ENCODE data around the gene ADCK2. TPM values are rescaled to one million over a fixed set of nuclear protein-coding genes. Genes with fewer than 3 reads are reported as not detected.
"Not testable (repeated sequence)": the region's sequence is repeated elsewhere in the genome, so short reads cannot be mapped to it uniquely, and the experiment has no call there.

ADCK2 gene
- polyA plus RNA-seq, 1 donor (not counting 4 experiments of a cell fraction or from before 2014, with no cell fraction given): 9.5 TPM

GRCh38 chr7:140659856-140660255, 12.9 kb upstream of the ADCK2 start:
- Histone ChIP-seq H3K9me3 (ENCODE audit: control insufficient read depth, low read depth, low read length) (no peaks in the 10 kb centered on the region), H3K4me1 (ENCODE audit: control insufficient read depth, extremely low read depth, insufficient read depth, low read length) (peaks cover 12% of the 10 kb centered on the region), H3K9ac (ENCODE audit: control insufficient read depth, extremely low read depth, insufficient read depth, low read length) (no peak overlapping the region), H3K9me1 (ENCODE audit: control insufficient read depth, extremely low read depth, insufficient read depth, low read length) (no peaks in the 10 kb centered on the region), H3K27me3 (ENCODE audit: control insufficient read depth, extremely low read depth, insufficient read depth, low read length) (no peaks in the 10 kb centered on the region), H3K4me2 (ENCODE audit: control insufficient read depth, extremely low read depth, insufficient read depth, low read depth, low read length) (no peak overlapping the region), H3K4me3 (ENCODE audit: control insufficient read depth in 2 of 3, extremely low read depth in 1 of 3, insufficient read depth in 2 of 3, low read depth in 1 of 3, low read length in 3 of 3) (no peak overlapping the region), H4K20me1 (ENCODE audit: control insufficient read depth, extremely low read depth, insufficient read depth, low read length) (no peaks in the 10 kb centered on the region), H3K79me2 (ENCODE audit: control insufficient read depth, insufficient read depth, low read length) (no peaks in the 10 kb centered on the region), H3K36me3 (ENCODE audit: control insufficient read depth in 2 of 2, extremely low read depth in 1 of 2, insufficient read depth in 2 of 2, low read length in 2 of 2) (no peaks in the 10 kb centered on the region), H2AFZ (ENCODE audit: control insufficient read depth, low read length) (no peak overlapping the region), H3K27ac (ENCODE audit: control insufficient read depth, insufficient read depth, low read length) (no peak overlapping the region)
- DNase-seq (ENCODE audit: low read depth, low spot score) (no peak), FAIRE-seq (no peak)
- TF ChIP-seq EZH2 (IDR thresholded peaks at IDR 0.05; ENCODE audit: low read length) (no peak), CTCF (optimal IDR thresholded peaks at IDR 0.05 in 1 of 3, IDR thresholded peaks at IDR 0.05 in 1 of 3, conservative IDR thresholded peaks at IDR 0.05 in 1 of 3; ENCODE audit: extremely low read depth in 1 of 3, insufficient read depth in 2 of 3, low read length in 3 of 3) (no peak)
- dilution Hi-C loops (cut with MboI; ENCODE audit: extremely low pct_ligation_motif_present, low sequenced_read_pairs): no loop called here

DNA sequence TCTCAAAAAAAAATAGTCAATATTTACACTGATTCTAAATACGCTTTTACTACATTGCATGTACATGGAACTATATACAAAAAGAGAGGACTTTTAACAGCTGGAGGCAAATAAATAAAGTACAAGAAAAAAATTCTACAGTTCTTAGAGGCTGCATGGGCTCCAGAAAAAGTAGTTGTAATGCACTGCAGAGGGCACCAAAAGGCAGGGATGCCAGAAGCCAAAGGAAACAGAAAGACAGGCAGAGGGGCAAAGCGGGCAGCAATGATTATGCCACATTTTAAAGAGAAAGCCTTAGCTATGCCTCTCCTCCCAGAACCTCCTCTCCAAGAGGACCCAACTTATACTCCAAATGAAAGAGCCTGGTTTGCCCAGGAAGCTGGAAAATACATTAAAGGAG, 11.6 kb upstream of the ADCK2 start:
- Histone ChIP-seq H3K36me3 (ENCODE audit: control insufficient read depth in 2 of 2, extremely low read depth in 1 of 2, insufficient read depth in 2 of 2, low read length in 2 of 2) (no peaks in the 10 kb centered on the region), H3K27me3 (ENCODE audit: control insufficient read depth, extremely low read depth, insufficient read depth, low read length) (no peaks in the 10 kb centered on the region), H3K4me3 (ENCODE audit: control insufficient read depth in 2 of 3, extremely low read depth in 1 of 3, insufficient read depth in 2 of 3, low read depth in 1 of 3, low read length in 3 of 3) (no peak overlapping the region), H3K4me2 (ENCODE audit: control insufficient read depth, extremely low read depth, insufficient read depth, low read depth, low read length) (no peak overlapping the region), H3K4me1 (ENCODE audit: control insufficient read depth, extremely low read depth, insufficient read depth, low read length) (peaks cover 10% of the 10 kb centered on the region), H3K9ac (ENCODE audit: control insufficient read depth, extremely low read depth, insufficient read depth, low read length) (no peak overlapping the region), H3K27ac (ENCODE audit: control insufficient read depth, insufficient read depth, low read length) (no peak overlapping the region), H3K9me1 (ENCODE audit: control insufficient read depth, extremely low read depth, insufficient read depth, low read length) (no peaks in the 10 kb centered on the region), H3K79me2 (ENCODE audit: control insufficient read depth, insufficient read depth, low read length) (no peaks in the 10 kb centered on the region), H4K20me1 (ENCODE audit: control insufficient read depth, extremely low read depth, insufficient read depth, low read length) (no peaks in the 10 kb centered on the region), H3K9me3 (ENCODE audit: control insufficient read depth, low read depth, low read length) (no peaks in the 10 kb centered on the region), H2AFZ (ENCODE audit: control insufficient read depth, low read length) (no peak overlapping the region)
- no peak for TF ChIP-seq CTCF (optimal IDR thresholded peaks at IDR 0.05 in 1 of 3, IDR thresholded peaks at IDR 0.05 in 1 of 3, conservative IDR thresholded peaks at IDR 0.05 in 1 of 3; ENCODE audit: extremely low read depth in 1 of 3, insufficient read depth in 2 of 3, low read length in 3 of 3)
- TF ChIP-seq EZH2 (IDR thresholded peaks at IDR 0.05; ENCODE audit: low read length): no peak
- DNase-seq (ENCODE audit: low read depth, low spot score) (no peak), FAIRE-seq (no peak)
- dilution Hi-C loops (cut with MboI; ENCODE audit: extremely low pct_ligation_motif_present, low sequenced_read_pairs): no loop called here

GRCh38 chr7:140662938-140663337, 9.8 kb upstream of the ADCK2 start:
- H3K9ac ChIP-seq (ENCODE audit: control insufficient read depth, extremely low read depth, insufficient read depth, low read length); H3K27me3 ChIP-seq (ENCODE audit: control insufficient read depth, extremely low read depth, insufficient read depth, low read length); H2AFZ ChIP-seq (ENCODE audit: control insufficient read depth, low read length); H3K9me3 ChIP-seq (ENCODE audit: control insufficient read depth, low read depth, low read length); H3K4me1 ChIP-seq (ENCODE audit: control insufficient read depth, extremely low read depth, insufficient read depth, low read length); H3K9me1 ChIP-seq (ENCODE audit: control insufficient read depth, extremely low read depth, insufficient read depth, low read length); DNase-seq (ENCODE audit: low read depth, low spot score); H3K36me3 ChIP-seq (ENCODE audit: control insufficient read depth in 2 of 2, extremely low read depth in 1 of 2, insufficient read depth in 2 of 2, low read length in 2 of 2); H3K27ac ChIP-seq (ENCODE audit: control insufficient read depth, insufficient read depth, low read length); H3K4me2 ChIP-seq (ENCODE audit: control insufficient read depth, extremely low read depth, insufficient read depth, low read depth, low read length); dilution Hi-C loops (cut with MboI; ENCODE audit: extremely low pct_ligation_motif_present, low sequenced_read_pairs); H3K4me3 ChIP-seq (ENCODE audit: control insufficient read depth in 2 of 3, extremely low read depth in 1 of 3, insufficient read depth in 2 of 3, low read depth in 1 of 3, low read length in 3 of 3); H3K79me2 ChIP-seq (ENCODE audit: control insufficient read depth, insufficient read depth, low read length); H4K20me1 ChIP-seq (ENCODE audit: control insufficient read depth, extremely low read depth, insufficient read depth, low read length); FAIRE-seq: not testable (repeated sequence)

Measured in keratinocyte (primary cell).